NCI-H446 (cell line): ENCODE data around the gene CCDC34.
"Not testable (repeated sequence)": the region's sequence is repeated elsewhere in the genome, so short reads cannot be mapped to it uniquely, and the experiment has no call there.

Experiments used
- DNase-seq, 2 experiments: peaks; one replicate each; lab custom pipeline; 2025; lab: John Stamatoyannopoulos, UW

Gene CCDC34

DNA sequence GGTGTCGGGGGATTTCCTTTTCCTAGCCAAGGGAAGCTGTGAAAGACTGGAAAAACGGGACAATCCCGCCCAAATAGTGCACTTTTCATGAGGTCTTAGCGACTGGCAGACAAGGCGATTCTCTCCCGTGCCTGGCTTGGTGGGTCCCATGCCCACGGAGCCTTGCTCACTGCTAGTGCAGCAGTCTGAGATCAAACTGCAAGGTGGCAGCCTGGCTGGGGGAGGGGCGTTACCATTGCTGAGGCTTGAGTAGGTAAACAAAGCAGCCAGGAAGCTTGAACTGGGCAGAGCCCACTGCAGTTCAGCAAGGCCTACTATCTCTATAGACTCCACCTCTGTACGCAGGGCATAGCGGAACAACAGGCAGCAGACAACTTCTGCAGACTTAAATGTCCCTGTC is 41.7 kb downstream of the CCDC34 start:
- not testable (repeated sequence) for DNase-seq

DNA sequence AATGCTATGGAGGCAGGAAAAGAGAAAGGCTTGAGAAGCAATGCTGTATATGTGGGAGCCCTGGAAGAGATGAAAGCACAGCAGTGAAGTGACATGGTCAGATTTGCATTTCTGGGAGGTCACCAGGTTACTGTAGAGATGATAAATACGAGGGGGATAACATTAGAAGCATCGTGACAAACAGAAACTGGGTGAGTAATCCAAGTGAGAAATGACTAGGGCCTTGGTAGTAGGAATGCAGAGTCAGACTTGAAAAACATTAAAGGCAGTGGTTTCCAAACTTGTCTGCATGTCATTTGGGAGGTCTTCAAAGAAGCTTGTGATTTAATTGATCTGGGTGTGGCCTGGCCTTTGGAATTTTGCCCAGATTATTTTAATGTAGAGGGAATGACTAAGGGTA is 43.9 kb downstream of the CCDC34 start:
- DNase-seq, result no peak

DNA sequence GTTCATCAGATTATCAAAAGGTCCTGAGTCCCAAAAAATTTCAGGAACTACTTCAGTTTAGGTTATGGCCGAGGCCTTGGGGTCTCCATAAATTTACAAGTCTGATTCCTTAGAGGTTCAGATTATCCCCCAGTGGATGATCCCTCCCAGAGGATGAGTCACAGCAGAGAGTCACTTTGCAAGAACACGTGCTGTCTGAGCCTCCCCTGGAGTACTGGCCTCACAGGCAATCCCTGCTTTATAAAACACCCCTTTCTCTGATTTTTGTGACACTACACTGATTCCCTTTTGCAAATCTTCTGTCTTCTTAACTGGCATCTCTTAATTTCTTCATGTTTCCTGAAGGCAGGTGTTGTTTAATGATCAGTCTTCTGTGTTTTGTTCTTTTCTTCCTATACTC is 45.3 kb downstream of the CCDC34 start:
- DNase-seq, result peak in 1 of 2 experiments; percentile 22

DNA sequence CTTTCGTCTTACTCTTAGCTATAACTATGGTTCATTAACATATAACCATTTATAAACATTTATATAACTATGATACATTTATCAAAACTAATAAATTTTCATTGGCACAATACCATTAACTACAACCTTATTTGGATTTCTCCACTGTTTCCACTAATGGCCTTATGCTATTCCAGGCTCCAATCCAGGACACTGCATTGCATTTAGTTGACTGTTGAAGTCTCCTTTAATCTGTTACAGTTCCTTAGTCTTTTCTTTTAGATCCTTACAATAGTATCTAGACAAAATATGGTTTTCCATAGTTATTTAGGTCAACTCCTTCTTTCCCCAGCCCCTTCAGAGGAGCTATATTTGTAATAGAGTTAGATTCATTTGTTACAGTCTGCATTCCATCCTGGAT is 47.2 kb downstream of the CCDC34 start:
- peak in 1 of 2 experiments; percentile 43 for DNase-seq

DNA sequence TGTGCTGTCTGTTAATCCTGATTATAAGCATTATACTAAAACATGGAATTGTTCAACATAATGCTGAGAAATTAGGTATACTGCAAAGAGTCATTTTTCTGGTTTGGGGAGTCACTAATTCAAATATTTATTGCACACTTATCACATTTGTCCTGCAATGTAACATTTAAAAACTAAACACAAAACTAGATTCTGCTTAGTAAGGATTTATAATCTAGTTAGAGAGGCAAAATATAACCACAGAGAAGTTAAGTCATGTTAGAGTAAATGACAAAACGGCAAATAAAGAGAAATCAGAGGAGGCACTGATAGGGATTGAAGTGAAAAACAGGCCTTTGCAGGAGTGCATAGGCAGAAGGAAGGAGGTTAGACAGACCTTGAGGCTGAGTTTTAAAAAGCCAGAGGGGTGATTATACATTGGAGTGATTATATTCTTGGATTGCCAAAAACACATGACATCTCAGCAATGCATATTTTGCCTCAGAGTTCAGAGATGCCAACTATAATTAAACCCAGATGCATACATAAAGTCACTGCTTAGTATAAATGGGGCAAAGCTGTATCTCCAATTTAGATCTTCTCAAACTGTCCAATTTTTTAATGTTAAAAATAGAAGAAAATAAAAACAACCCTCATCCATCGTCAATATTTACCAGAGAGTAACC is 49.7 kb downstream of the CCDC34 start:
- peak in 1 of 2 experiments; percentile 71 for DNase-seq

DNA sequence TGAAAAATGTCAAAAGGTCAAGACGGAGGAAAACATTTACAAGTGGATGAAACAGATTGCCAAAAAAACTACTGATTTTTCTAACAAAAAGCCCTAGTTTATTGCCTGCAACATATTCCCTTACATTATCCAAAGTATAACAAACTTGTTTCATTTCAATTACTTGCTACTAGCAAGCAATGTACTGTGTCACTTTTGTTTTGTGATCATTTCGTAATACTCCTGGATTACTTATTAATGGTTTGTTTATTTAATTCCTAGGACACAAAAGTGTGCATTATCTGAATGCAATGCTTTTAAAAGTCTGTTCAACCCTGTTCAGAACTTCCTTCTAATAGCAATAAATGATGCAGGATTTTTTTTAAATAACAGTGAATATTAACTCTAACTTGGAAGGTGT is 50.9 kb downstream of the CCDC34 start:
- DNase-seq, result no peak

DNA sequence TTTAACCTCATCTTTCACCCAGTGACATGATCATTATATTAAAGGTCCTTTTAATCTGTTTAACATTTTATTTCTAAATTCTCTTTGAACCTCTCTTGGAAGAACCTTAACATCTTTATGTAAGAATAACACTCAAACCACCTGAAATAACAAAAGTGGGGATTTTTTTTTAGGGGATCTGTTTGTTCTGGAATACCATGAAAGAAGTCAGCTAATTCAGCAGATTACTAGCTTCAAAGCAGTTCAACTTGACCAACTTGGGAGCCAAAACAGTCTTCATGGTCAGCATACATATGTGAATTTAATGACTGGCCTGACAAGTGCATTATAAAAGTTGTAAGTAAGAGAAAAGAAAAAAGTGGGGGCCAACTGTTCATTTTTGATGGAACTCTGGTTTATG is 52.3 kb downstream of the CCDC34 start:
- DNase-seq, result no peak

DNA sequence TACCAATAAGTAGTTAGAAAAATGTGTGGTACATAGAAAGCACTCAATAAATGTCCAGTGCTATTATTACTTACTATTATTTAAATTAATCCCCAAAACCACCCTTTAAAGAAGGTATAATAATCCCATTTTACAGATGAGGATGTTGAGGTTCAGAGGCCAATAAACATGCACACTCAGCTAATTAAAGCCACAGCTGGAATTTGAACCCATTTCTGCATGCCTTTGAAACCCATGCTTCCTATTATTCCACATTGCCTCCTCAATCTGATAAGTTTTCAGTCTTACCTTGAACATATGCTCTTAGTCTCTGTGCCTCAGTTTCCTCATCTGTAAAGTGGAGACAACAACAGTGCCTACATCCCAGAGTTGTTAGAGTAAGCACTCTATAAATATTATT is 52.8 kb downstream of the CCDC34 start:
- no peak for DNase-seq

DNA sequence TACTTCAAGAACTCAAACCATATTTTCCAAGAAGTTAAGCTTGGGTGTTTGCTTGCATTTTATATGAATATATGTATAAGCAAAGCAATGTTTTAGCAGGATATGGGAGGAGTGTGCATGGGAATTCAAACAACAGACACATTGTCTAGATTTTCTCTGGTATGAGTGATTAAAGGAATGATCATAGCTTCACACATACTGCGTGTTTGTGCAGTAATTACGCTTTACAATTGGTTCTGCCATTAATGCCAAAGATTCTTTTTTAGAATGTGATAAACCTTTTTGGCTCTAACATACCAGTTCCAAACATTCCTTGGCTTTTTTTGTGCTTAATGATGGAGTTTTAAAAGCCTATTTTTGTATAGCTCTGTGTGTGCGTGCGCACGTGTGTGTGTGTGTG is 54.0 kb downstream of the CCDC34 start:
- DNase-seq, result no peak

DNA sequence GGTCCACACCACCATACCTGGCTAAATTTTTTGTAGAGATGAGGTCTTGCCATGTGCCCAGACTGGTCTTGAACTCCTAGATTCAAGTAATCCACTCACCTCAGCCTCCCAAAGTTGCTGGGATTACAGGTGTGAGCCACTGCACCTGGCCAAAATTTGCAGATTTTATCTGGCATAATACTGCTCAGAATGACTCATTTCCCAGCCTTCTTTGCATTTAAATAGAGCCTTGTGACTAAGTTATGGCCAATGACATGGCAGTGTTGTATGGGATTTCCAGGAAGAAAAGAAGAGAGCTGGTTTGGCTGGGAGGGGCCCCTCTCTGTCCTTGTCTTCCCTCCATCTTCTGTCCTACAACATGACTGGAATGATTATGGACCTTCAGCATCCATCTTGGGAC is 55.8 kb downstream of the CCDC34 start:
- no peak for DNase-seq

DNA sequence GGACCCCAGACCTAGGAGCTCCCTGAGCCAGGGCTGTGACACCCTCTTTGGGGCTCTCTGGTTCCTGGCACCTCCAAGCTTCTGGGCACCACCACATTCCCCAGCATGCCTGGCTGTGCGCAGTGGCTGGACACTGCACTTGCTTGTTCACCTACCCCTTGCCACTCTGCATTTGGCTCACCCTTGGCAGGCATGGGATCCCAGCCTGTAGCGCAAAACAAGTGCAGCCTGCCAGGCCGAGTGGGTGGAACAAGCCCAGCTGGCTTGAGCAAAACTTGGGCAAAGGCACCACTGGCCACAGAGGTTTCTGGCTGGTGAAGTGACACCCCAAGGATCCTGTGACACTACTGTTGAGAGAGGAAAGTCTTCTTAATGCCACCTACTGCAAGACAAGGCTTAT is 57.3 kb downstream of the CCDC34 start:
- DNase-seq, result no peak

DNA sequence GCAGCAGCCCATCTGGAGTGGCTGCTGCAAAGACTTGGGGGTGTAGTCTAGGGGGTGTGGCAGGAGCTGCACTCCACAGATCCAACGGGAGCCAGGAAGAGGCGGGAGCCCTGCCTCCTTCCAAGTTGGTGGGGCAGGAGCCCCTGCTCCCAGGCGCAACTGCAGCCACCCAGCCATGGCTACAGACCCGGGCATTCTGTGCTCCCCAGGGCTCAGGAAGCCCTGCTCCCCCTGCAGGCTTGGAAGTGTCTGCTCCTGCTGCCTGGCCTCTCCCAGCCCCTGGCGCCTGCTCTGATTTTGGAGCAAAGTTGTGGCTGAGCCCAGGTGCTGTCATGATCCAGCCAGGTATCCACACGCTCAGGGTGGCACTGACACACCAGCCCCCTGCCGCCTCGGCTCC is 58.5 kb downstream of the CCDC34 start:
- DNase-seq, result no peak

DNA sequence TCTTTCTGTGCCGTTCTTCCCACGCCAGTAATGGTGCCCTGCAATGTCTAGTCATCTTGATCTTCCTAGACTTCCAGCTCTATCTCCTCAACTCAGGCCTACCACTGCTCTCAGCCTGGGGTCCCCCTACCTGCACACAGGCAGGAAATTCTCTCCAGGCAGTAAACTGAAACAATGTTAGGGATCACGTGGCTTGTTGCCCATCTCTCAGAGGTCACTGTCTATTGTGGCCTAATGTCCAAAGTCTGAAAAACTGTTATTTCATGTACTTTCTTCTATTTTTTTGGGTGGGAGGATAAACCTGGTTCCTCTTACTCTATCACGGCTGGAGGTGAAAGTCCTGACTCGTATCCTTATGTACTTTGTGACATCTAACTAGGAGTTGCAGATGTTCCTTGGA is 59.1 kb downstream of the CCDC34 start:
- DNase-seq, result no peak

DNA sequence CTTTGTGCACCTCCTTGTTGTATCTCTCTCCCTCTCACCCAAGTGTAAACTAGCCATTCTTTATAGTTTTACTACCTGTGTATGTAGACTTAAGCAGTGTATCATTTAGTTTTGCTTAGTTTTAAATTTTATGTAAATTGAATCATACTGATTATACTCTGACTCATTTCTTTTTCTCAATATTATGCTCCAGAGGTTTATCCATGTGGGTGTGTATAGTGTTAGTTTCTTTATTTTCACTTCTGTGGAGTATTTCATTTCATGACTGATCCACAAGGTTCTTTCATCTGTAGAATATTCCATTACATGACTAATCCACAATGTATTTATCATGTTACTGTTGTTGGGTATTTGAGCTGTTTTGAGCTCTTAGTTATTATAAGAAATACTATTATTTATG is 62.0 kb downstream of the CCDC34 start:
- DNase-seq, result no peak

DNA sequence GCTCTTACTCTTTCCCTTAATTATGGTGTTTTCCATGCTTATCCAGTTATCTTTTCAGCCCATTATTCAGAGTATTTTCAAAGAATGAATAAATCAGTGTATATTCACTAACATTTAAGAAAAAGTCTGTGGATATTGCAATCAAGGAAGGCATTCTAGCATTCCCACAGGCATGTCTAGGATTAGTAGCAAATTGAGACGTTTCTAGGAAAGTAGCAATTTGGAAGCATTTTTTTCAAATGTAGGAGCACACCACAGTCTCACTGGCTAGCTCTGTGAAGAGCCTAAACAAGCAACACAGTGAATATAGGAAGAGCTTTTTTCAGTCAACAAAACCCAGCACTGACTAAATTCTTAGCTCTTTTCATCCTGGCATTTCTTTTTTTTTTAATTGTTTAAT is 65.4 kb downstream of the CCDC34 start:
- DNase-seq, result no peak

DNA sequence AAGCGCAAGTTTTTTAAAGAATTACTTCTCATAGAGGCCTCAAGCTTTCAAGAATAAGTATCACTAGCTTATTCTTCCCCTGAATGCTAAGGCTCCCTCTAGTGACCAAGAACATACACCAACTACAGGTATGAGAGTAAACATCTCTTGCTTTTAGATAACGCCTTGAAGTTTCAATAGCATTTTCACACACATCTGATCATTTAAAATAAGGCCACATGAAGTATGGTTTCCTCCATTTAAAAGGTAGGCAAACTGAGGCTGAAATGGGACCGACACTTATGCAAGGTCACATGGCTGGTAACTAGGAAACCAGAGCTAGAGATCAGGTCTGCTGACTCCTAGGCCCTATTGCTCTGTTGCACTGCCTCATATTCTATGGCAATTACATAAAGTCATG is 66.5 kb downstream of the CCDC34 start:
- peak; percentile 12 to 70 for DNase-seq

DNA sequence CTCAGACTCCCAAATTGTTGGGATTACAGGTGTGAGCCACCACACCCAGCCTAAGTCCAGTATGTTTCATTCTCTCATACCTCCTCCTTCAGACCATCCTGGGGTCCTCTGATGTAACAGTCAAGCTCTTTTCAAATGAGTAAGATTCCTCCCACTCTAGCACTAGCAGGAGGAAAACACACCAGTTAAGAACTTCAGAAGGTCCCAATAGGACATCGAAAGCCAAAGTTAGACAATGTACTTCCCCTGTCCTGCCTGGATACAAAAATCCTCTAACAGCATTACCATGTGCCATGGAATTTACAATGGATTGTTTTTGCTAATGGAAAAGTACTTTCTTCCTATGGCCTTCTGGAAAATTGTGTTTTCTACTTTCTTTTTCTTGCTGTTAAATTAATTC is 67.1 kb downstream of the CCDC34 start:
- DNase-seq, result no peak

DNA sequence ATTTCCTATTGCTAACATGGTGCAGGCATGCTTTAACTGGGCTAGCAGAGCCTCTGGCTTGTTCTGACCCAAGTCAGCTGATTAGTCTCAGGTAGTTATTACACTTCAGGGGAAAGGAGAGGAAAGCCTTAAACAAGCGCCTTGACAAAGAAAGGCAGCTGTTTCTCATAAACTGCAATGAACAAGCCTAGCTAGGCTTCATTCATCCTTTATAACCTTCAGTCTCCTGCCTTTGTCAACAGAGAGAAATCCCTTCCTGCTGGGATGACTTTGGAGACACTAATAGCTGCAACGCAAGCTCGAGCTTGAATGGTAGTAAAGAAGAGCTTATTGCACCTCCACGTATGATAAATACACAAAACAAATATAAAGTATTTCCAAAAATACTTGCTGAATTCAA is 68.4 kb downstream of the CCDC34 start:
- no peak for DNase-seq

DNA sequence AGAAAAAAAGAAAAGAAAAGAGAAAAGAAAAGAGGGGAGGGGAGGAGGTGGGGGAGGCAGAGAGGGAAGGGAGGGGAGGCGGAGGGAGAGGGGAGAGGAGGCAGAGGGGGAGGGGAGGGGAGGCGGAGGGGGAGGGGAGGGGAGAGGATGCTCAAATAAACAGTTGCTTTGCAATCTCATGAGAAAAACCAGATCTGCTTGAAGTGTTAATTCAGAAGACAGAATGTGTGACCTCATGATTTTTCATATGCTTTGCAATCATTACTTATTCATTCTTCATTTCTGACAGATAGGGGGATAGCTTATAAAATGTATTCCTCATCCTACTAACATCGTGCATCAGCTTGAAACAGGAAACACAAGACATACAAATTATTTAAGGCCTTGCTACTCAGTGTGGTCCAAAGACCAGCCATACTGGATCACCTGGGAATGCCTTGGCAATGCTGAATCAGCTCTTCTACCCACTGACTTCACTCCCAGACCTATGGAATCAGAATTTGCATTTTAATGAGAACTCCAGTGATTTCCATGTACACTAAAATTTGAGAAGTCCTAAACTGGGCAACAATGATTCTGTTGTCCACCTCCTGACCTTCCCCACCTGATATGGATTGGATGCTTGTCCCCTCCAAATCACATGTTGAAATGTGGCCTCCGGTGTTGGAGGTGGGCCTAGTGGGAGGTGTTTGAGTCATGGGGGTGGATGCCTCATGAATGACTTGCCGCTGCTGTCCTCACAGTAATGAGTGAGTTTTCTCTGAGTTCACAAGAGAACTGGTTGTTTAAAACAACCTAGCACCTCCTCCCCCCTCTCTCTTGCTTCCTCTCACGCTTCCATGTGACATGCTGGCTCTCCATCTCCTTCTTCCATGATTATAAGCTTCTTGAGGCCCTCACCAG is 69.2 kb downstream of the CCDC34 start:
- no peak for DNase-seq

DNA sequence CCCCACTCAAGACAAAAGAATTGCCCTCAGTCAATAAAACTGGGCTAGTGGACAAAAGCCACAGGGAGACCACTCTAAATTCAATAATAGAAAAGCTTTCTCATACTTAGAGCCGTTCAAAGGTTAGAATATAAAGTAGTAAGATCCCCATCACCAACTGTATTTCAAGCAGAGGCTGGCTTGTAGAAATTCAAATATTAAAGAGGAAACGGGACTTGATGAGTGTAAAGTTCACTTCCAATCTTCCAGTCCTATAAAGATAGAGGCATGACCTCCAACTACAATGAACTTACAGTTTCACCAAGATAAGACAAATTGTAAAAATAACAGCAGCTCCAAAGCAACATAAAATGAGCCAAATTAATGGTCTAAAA is 70.4 kb downstream of the CCDC34 start:
- DNase-seq, result no peak

DNA sequence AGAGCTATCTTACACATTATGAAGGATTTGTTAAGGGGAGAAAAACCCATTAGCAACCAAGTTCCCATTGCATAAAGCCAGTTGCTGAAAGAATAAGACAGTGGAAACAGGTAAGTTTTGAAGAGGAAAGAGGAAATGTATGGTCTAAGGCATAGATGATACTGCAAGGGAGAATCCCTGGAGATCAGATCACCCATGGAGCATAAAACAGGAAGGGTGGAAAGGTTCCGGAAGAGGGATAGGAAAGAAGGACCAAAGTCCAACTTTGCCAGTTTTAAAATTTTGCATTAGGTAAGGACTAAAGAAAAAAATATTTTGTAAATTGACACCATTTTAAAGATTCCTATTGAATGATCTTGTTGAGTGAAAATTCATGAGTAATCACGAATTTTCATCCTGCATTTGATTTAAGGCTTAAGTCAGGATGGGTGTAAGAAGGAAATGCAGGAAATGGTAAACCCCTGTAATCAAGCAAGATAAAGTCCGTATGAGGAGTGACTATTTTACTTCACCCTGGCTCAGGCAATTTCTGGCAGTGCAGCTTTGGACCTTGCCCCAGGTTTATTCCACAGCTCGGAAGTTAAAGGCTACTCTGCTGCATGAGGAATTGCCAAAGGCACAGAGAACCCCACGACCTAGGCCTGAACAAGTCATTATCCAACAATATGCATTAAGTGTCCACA is 70.9 kb downstream of the CCDC34 start:
- DNase-seq, result no peak

DNA sequence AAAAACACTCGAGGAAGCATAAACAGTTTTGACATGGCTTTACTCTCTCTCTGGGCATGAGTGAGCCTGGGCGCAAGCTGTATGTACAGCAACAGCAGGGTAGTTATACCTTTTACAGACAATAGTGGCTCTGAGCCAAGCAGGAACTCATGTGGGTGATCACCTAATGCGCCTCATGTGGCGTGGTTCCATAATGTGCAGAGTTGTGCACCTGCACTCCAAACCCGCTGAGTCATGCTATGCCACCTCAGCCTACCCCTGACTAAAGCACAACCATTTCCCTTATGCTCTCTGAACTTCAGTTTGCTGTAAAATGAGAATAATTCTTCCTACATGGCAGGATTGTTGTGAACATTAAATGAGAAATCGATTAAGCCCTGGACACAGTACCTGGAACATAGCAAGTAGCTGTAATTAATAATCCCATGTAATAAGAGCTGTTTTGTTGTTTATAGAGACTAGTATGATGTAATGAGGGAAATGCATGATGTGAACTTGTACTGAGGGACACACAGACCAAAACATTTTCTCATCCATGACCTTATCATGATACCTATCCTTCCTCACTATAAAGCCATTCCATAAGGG is 71.6 kb downstream of the CCDC34 start:
- no peak for DNase-seq
